Esophagus squamous epithelium (tissue), 4 donors: ENCODE results near the gene BABAM1.

Experiments
- POLR2A ChIP-seq, 4 donors: fragments of 450-650 bp; IDR thresholded peaks; one replicate each; pipeline ENCODE4 v1.6.1; 2017; ENCODE audit warnings: antibody characterized with exemption in 4 of 4, mild to moderate bottlenecking in 4 of 4, moderate library complexity in 3 of 4
- TF ChIP-seq, protein P1 (sequence below), 6 experiments: fragments of 450-650 bp in 4 of 6; fragments of 200-600 bp in 2 of 6; sonication (generic) in 2 of 6; IDR thresholded peaks; one replicate each; pipeline ENCODE4 v1.5.1; 2016 to 2019; ENCODE audit warnings: antibody characterized with exemption in 6 of 6, mild to moderate bottlenecking in 4 of 6, moderate library complexity in 4 of 6

DNA sequence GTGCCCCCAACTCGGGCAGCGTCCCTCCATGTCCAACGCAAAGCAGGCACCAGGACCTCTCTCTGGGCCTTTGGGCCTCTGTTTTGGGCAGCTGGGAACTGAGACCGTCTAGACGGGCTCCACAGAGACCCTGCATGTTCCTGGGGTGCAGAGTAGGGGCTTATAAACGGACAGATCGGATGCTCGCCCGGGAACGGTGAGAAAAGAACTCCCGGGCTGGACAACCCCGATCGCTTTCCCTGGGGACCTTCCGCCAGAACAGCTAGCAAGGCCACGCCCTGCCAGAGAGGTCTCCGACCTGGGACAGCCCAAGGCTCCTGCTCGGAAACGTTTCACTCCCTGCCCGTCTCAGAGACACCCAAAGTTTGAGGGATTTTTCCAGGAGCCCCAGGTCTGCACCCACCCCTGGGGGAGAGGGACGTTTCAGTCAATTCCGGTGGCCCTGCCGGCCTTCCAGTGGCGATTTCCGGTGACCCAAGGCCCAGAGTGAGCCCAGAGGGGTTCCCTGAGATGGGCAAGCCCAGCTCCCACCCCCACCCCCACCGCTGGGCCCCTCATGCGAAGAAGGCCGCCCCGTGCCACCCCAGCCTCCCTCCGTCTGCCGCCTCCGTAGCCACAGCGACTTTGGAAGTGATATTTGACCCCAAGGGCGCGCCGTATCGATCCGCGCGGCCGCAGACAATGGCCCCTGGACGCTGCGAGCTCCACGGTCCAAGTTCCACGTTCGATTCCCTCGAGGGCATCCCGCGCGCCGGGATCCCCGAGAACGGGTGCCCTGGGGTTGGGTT is 23.2 kb upstream of the BABAM1 start:
- TF ChIP-seq, protein P1, sequence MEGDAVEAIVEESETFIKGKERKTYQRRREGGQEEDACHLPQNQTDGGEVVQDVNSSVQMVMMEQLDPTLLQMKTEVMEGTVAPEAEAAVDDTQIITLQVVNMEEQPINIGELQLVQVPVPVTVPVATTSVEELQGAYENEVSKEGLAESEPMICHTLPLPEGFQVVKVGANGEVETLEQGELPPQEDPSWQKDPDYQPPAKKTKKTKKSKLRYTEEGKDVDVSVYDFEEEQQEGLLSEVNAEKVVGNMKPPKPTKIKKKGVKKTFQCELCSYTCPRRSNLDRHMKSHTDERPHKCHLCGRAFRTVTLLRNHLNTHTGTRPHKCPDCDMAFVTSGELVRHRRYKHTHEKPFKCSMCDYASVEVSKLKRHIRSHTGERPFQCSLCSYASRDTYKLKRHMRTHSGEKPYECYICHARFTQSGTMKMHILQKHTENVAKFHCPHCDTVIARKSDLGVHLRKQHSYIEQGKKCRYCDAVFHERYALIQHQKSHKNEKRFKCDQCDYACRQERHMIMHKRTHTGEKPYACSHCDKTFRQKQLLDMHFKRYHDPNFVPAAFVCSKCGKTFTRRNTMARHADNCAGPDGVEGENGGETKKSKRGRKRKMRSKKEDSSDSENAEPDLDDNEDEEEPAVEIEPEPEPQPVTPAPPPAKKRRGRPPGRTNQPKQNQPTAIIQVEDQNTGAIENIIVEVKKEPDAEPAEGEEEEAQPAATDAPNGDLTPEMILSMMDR (IDR thresholded peaks at IDR 0.05): no peak
- no peak for TF ChIP-seq POLR2A (IDR thresholded peaks at IDR 0.05)
